H1 (cell line): ENCODE measurements around the gene GJC3. TPM values are rescaled to one million over a fixed set of nuclear protein-coding genes. Genes with fewer than 3 reads are reported as not detected.

Experiments used
- CTCF ChIA-PET: fragments of 300-600 bp; sonication (Branson Sonifier 250); formaldehyde crosslinking; loops from one replicate; lab custom pipeline; 2021; ENCODE audit not compliant: partially characterized antibody; lab: Charles Lee
- POLR2A ChIA-PET: fragments of 300-600 bp; sonication (Branson Sonifier 250); formaldehyde crosslinking; loops from one replicate; lab custom pipeline; 2021; ENCODE audit warnings: inconsistent platforms; ENCODE audit not compliant: partially characterized antibody; lab: Charles Lee
- DNase-seq, 2 experiments: peaks; one replicate each; pipeline versions ENCODE4 v3.0.0 to v3.0.0-alpha.2; 2010 to 2022; ENCODE audit warnings: low spot score in 2 of 2, low read depth in 1 of 2, mixed read lengths in 1 of 2
- FAIRE-seq: peaks from 2 replicates; lab custom pipeline; 2011; peaks lifted over from hg19 to GRCh38; lab: Jason Lieb, UNC
- H2AFZ ChIP-seq: 2 replicates; pipeline ENCODE4 v1.8.1; 2012; ENCODE audit warnings: low read length, inconsistent platforms
- H2AK5ac ChIP-seq: 2 replicates; pipeline ENCODE4 v1.6.1; 2013; ENCODE audit warnings: low read depth, low read length
- H2BK120ac ChIP-seq: replicated peaks from 2 replicates; pipeline ENCODE3; 2013; ENCODE audit warnings: low read depth, low read length, inconsistent platforms
- H2BK12ac ChIP-seq: 2 replicates; pipeline ENCODE4 v1.6.1; 2013; ENCODE audit warnings: low read depth, low read length
- H2BK15ac ChIP-seq: 2 replicates; pipeline ENCODE4 v1.6.1; 2013; ENCODE audit warnings: low read length
- H2BK20ac ChIP-seq: 2 replicates; pipeline ENCODE4 v1.6.1; 2013; ENCODE audit warnings: low read length
- H2BK5ac ChIP-seq: 2 replicates; pipeline ENCODE4 v1.6.1; 2013; ENCODE audit warnings: low read depth, low read length
- H3K14ac ChIP-seq: 2 replicates; pipeline ENCODE4 v1.6.1; 2013; ENCODE audit warnings: inconsistent platforms; ENCODE audit not compliant: insufficient read length
- H3K18ac ChIP-seq: 2 replicates; pipeline ENCODE4 v1.6.1; 2013; ENCODE audit warnings: low read length; ENCODE audit errors: extremely low read depth
- H3K23ac ChIP-seq: 2 replicates; pipeline ENCODE4 v1.6.1; 2013; ENCODE audit warnings: inconsistent platforms; ENCODE audit not compliant: insufficient read length
- H3K23me2 ChIP-seq: 2 replicates; pipeline ENCODE4 v1.6.1; 2013; ENCODE audit warnings: low read depth, low read length
- H3K27ac ChIP-seq: 2 replicates; pipeline ENCODE4 v1.6.1; 2011; ENCODE audit warnings: low read depth, low read length, inconsistent platforms
- H3K27me3 ChIP-seq, 4 experiments: replicated peaks in 1 of 4; 1 replicate in 1 of 4; 2 replicates in 3 of 4; pipeline versions ENCODE4 v1.6.1 to v1.8.1; 2011 to 2013; ENCODE audit warnings: low read length in 3 of 4, mild to moderate bottlenecking in 3 of 4, inconsistent platforms in 2 of 4, mixed read lengths in 2 of 4, moderate library complexity in 1 of 4; ENCODE audit not compliant: control insufficient read depth in 3 of 4, insufficient read depth in 3 of 4; ENCODE audit errors: extremely low read depth in 1 of 4
- H3K36me3 ChIP-seq, 4 experiments: 2 replicates each; pipeline versions ENCODE4 v1.6.1 to v1.8.1; 2011 to 2013; ENCODE audit warnings: mild to moderate bottlenecking in 4 of 4, low read length in 3 of 4, moderate library complexity in 2 of 4, control low read depth in 1 of 4, inconsistent platforms in 1 of 4; ENCODE audit not compliant: insufficient read depth in 4 of 4, control insufficient read depth in 2 of 4
- H3K4ac ChIP-seq: replicated peaks from 2 replicates; pipeline ENCODE3; 2013; ENCODE audit warnings: low read length, low read depth, mixed read lengths, inconsistent platforms; ENCODE audit not compliant: insufficient read length
- H3K4me1 ChIP-seq, 4 experiments: replicated peaks in 1 of 4; 1 replicate in 1 of 4; 2 replicates in 3 of 4; pipeline versions ENCODE4 v1.6.1 to v1.8.1; 2011 to 2013; ENCODE audit warnings: low read length in 3 of 4, inconsistent platforms in 2 of 4, mixed read lengths in 1 of 4; ENCODE audit not compliant: insufficient read depth in 4 of 4, control insufficient read depth in 3 of 4
- H3K4me2 ChIP-seq, 2 experiments: 2 replicates each; pipeline versions ENCODE4 v1.6.1 to v1.8.1; 2011 to 2013; ENCODE audit warnings: low read depth in 2 of 2, low read length in 2 of 2, control low read depth in 1 of 2, inconsistent platforms in 1 of 2, mild to moderate bottlenecking in 1 of 2; ENCODE audit not compliant: insufficient read depth in 1 of 2
- H3K4me3 ChIP-seq, 4 experiments: fragments of 200-600, 300-600 bp in 1 of 4; sonication (generic), shearing (Covaris generic), sonication (Bioruptor Twin) in 1 of 4; 2 replicates each; pipeline versions ENCODE4 v1.5.1 to v1.8.1; 2011 to 2016; ENCODE audit warnings: low read length in 4 of 4, low read depth in 3 of 4, control low read depth in 2 of 4, inconsistent platforms in 2 of 4, mild to moderate bottlenecking in 2 of 4, mixed read lengths in 1 of 4, moderate library complexity in 1 of 4; ENCODE audit not compliant: insufficient read depth in 2 of 4; ENCODE audit errors: extremely low read depth in 1 of 4
- H3K56ac ChIP-seq: replicated peaks from 2 replicates; pipeline ENCODE3; 2013; ENCODE audit warnings: low read depth, mild to moderate bottlenecking, mixed read lengths, low read length, inconsistent platforms; ENCODE audit not compliant: insufficient read length
- H3K79me1 ChIP-seq: 2 replicates; pipeline ENCODE4 v1.6.1; 2013; ENCODE audit warnings: low read depth, low read length, control low read depth
- H3K79me2 ChIP-seq, 2 experiments: 2 replicates each; pipeline versions ENCODE4 v1.6.1 to v1.8.1; 2012 to 2013; ENCODE audit warnings: low read length in 2 of 2, mild to moderate bottlenecking in 2 of 2, inconsistent platforms in 1 of 2; ENCODE audit not compliant: insufficient read depth in 2 of 2, control insufficient read depth in 1 of 2
- H3K9ac ChIP-seq, 4 experiments: replicated peaks in 1 of 4; 1 replicate in 1 of 4; 2 replicates in 3 of 4; pipeline versions ENCODE4 v1.6.1 to v1.8.1; 2011 to 2013; ENCODE audit warnings: low read depth in 3 of 4, low read length in 3 of 4, control low read depth in 2 of 4, mild to moderate bottlenecking in 2 of 4, moderate library complexity in 2 of 4, inconsistent platforms in 1 of 4; ENCODE audit errors: extremely low read depth in 1 of 4
- H3K9me3 ChIP-seq, 2 experiments: 2 replicates each; pipeline versions ENCODE4 v1.6.1 to v1.8.1; 2012 to 2013; ENCODE audit warnings: mild to moderate bottlenecking in 2 of 2, moderate library complexity in 2 of 2, control low read depth in 1 of 2, inconsistent platforms in 1 of 2, low read depth in 1 of 2, low read length in 1 of 2, mixed read lengths in 1 of 2; ENCODE audit not compliant: insufficient read depth in 2 of 2
- H4K20me1 ChIP-seq, 2 experiments: replicated peaks in 1 of 2; 2 replicates each; pipeline versions ENCODE3 to v1.8.1; 2011 to 2013; ENCODE audit warnings: inconsistent platforms in 2 of 2, low read length in 2 of 2, mild to moderate bottlenecking in 1 of 2; ENCODE audit not compliant: insufficient read depth in 2 of 2, control insufficient read depth in 1 of 2
- H4K5ac ChIP-seq: 2 replicates; pipeline ENCODE4 v1.6.1; 2013; ENCODE audit warnings: low read length, low read depth, mixed read lengths, inconsistent platforms; ENCODE audit not compliant: insufficient read length
- H4K8ac ChIP-seq: 2 replicates; pipeline ENCODE4 v1.8.0; 2013; ENCODE audit warnings: mild to moderate bottlenecking, moderate library complexity, low read length, inconsistent platforms; ENCODE audit not compliant: insufficient read depth; ENCODE audit errors: extremely low read depth
- H4K91ac ChIP-seq: replicated peaks from 2 replicates; pipeline ENCODE3; 2013; ENCODE audit warnings: low read length, mixed read lengths, inconsistent platforms; ENCODE audit not compliant: insufficient read length
- CBX5 ChIP-seq: fragments of 300-800, 300-1000 bp; sonication (generic); IDR thresholded peaks from 2 replicates; pipeline ENCODE4 v1.7.1; 2016; ENCODE audit warnings: antibody characterized with exemption, low read length, low read depth
- SIRT6 ChIP-seq: IDR thresholded peaks from one replicate; pipeline ENCODE4 v1.7.1; 2012; ENCODE audit warnings: low read length, inconsistent platforms
- SIX5 ChIP-seq: IDR thresholded peaks from 2 replicates; pipeline ENCODE4 v1.6.1; 2011; ENCODE audit warnings: mild to moderate bottlenecking, low read depth, low read length
- SP2 ChIP-seq: IDR thresholded peaks from 2 replicates; pipeline ENCODE4 v1.6.1; 2012; ENCODE audit warnings: mild to moderate bottlenecking, low read length, inconsistent platforms
- WGBS, 2 experiments: shearing (Covaris generic) in 1 of 2; methylation state at CpG; one replicate each; pipeline versions ENCODE4 v1.1.6 to v1.1.7; 2013 to 2015; ENCODE audit warnings: low lambda C conversion rate in 2 of 2, mixed read lengths in 2 of 2, inconsistent platforms in 1 of 2, low coverage in 1 of 2, missing lambda C conversion rate in 1 of 2; ENCODE audit not compliant: insufficient replicate concordance in 2 of 2, insufficient coverage in 1 of 2, insufficient read length in 1 of 2; ENCODE audit errors: extremely low coverage in 1 of 2, missing lambda C conversion rate in 1 of 2; 5-methylcytosine and 5-hydroxymethylcytosine counted together
- polyA plus RNA-seq, 7 experiments: library from polyadenylated mRNA; depleted of rRNA in 3 of 7; stranded (reverse) in 5 of 7; unstranded in 2 of 7; fragments of >200 nt in 5 of 7; fragments of 200-250 nt in 2 of 7; gene quantifications; 1 replicate in 5 of 7; 2 replicates in 1 of 7; 4 replicates in 1 of 7; pipeline versions ENCODE4 v1.2.1 to v1.2.3, GENCODE V29; 2011 to 2013; ENCODE audit warnings: missing spikeins in 2 of 7, mixed read lengths in 2 of 7
- total RNA-seq: library from RNA; stranded (reverse); fragmentation: NEBNext Ultra II Directional; extraction: Animal tissue kit (Norgen Biotek cat#: 25700); gene quantifications from 2 replicates; pipeline ENCODE4 v1.2.1, GENCODE V29; 2021

GJC3 gene
- total and polyA plus RNA-seq, 2 of the 8 experiments (the other 6 are each of a cell fraction or from before 2014, with no cell fraction given) = 2.7 to 3.0 TPM

GRCh38 chr7:99928188-99928587 is 1.2 kb downstream of the GJC3 start:
- no peak overlapping the region for H3K23ac ChIP-seq
- FAIRE-seq = no peak
- POLR2A ChIA-PET = interaction anchor here (1.0 to 3.4 kb wide), 5 partner anchors 11 to 492 kb away, joined by 3 to 45 read pairs (median 4); no protein-coding TSS in a partner anchor
- no peak for TF ChIP-seq SP2
- no peak for TF ChIP-seq SIX5
- no peak for TF ChIP-seq SIRT6
- no peak for TF ChIP-seq CBX5

More at GRCh38 chr7:99928188-99928587, 1.2 kb downstream of the GJC3 start:
- WGBS, 2 experiments = 80% methylated on average over 2 of the region's 2 CpGs; no CpG with 5 or more reads in 1 of the 2 experiments
- H3K79me1 ChIP-seq = no peaks in the 10 kb centered on the region
- H2BK15ac ChIP-seq = no peak overlapping the region
- H3K14ac ChIP-seq = no peak overlapping the region
- H3K27ac ChIP-seq = no peak overlapping the region
- H2BK120ac ChIP-seq = no peak overlapping the region
- no peak overlapping the region for H3K4ac ChIP-seq
- H2BK20ac ChIP-seq = 0 out of 2 replicates have a peak overlapping the region, but pooled peaks have one; percentile 48
- CTCF ChIA-PET = interaction anchor here (0.9 to 2.7 kb wide), 7 partner anchors 14 to 94 kb away, joined by 3 to 27 read pairs (median 13); no protein-coding TSS in a partner anchor
- no peak overlapping the region for H4K5ac ChIP-seq
- no peak overlapping the region for H2BK5ac ChIP-seq
- peaks cover 0 to 6% (median 3%) of the 10 kb centered on the region in 4 experiments; a peak in 4 of 7 replicates for H3K4me1 ChIP-seq
- peak overlapping the region in 1 of 2 experiments; percentile 9; a peak in 1 of 4 replicates for H3K4me2 ChIP-seq
- no peaks in the 10 kb centered on the region for H3K36me3 ChIP-seq
- no peaks in the 10 kb centered on the region for H3K79me2 ChIP-seq
- no peaks in the 10 kb centered on the region for H3K9me3 ChIP-seq
- H4K91ac ChIP-seq = no peak overlapping the region
- no peaks in the 10 kb centered on the region for H4K20me1 ChIP-seq
- H2BK12ac ChIP-seq = peak overlapping the region; percentile 41; the same call in 1 of the 2 replicates
- H2AFZ ChIP-seq = no peak overlapping the region
- no peak overlapping the region for H2AK5ac ChIP-seq
- H3K18ac ChIP-seq = no peak overlapping the region
- no peak overlapping the region for H3K56ac ChIP-seq
- no peaks in the 10 kb centered on the region for H3K23me2 ChIP-seq
- no peak overlapping the region for H4K8ac ChIP-seq
- H3K27me3 ChIP-seq = no peaks in the 10 kb centered on the region
- H3K4me3 ChIP-seq = no peak overlapping the region
- H3K9ac ChIP-seq = no peak overlapping the region
- DNase-seq = no peak
